HepG2 (cell line): ENCODE measurements around the gene RPRD2.

Experiments
- ARNTL ChIP-seq: sonication (generic); formaldehyde crosslinking; IDR thresholded peaks from 2 replicates; pipeline ENCODE4 v1.4.0; 2020; ENCODE audit warnings: mild to moderate bottlenecking, missing genetic modification reagents
- EED ChIP-seq: sonication (generic); formaldehyde crosslinking; IDR thresholded peaks from 2 replicates; pipeline ENCODE4 v1.5.0; 2020; ENCODE audit warnings: mild to moderate bottlenecking, missing genetic modification reagents
- KAT8 ChIP-seq: IDR thresholded peaks from 2 replicates; pipeline ENCODE4 v1.6.1; 2016; ENCODE audit warnings: missing genetic modification reagents, missing compliant biosample characterization
- NPAS2 ChIP-seq: sonication (generic); formaldehyde crosslinking; IDR thresholded peaks from 2 replicates; pipeline ENCODE4 v1.8.0; 2022; ENCODE audit warnings: mild to moderate bottlenecking, missing genetic modification reagents, borderline replicate concordance
- NR0B2 ChIP-seq: sonication (generic); formaldehyde crosslinking; IDR thresholded peaks from 2 replicates; pipeline ENCODE4 v1.4.0; 2020; ENCODE audit warnings: mild to moderate bottlenecking, missing genetic modification reagents
- PAXIP1 ChIP-seq: sonication (generic); formaldehyde crosslinking; conservative IDR thresholded peaks from 2 replicates; pipeline ENCODE4 v1.4.0; 2020; ENCODE audit warnings: mild to moderate bottlenecking, missing genetic modification reagents, moderate library complexity
- POLR2AphosphoS5 ChIP-seq: IDR thresholded peaks from 2 replicates; pipeline ENCODE4 v1.6.1; 2012; ENCODE audit warnings: low read depth, low read length
- REST ChIP-seq, 2 experiments: IDR thresholded peaks; 2 replicates each; pipeline ENCODE4 v1.6.1; 2011 to 2012; ENCODE audit warnings: low read length in 2 of 2, borderline replicate concordance in 1 of 2, low read depth in 1 of 2, mild to moderate bottlenecking in 1 of 2, moderate library complexity in 1 of 2
- SAP130 ChIP-seq: IDR thresholded peaks from 2 replicates; pipeline ENCODE4 v1.6.1; 2016; ENCODE audit warnings: low read depth
- YY1 ChIP-seq: IDR thresholded peaks from 2 replicates; pipeline ENCODE4 v1.6.1; 2011; ENCODE audit warnings: low read length, low read depth, moderate library complexity, mild to moderate bottlenecking; ENCODE audit not compliant: insufficient read depth, insufficient replicate concordance
- ZBTB21 ChIP-seq: sonication (generic); formaldehyde crosslinking; IDR thresholded peaks from 2 replicates; pipeline ENCODE4 v1.4.0; 2020; ENCODE audit warnings: missing genetic modification reagents
- ZNF329 ChIP-seq: sonication (generic); formaldehyde crosslinking; IDR thresholded peaks from 2 replicates; pipeline ENCODE4 v1.9.0; 2021; ENCODE audit warnings: low read depth, mild to moderate bottlenecking, missing genetic modification reagents
- ZNF441 ChIP-seq: sonication (generic); formaldehyde crosslinking; IDR thresholded peaks from 2 replicates; pipeline ENCODE4 v1.7.0; 2021; ENCODE audit warnings: missing genetic modification reagents, borderline replicate concordance
- ZSCAN5A ChIP-seq: sonication (generic); formaldehyde crosslinking; IDR thresholded peaks from 2 replicates; pipeline ENCODE4 v1.8.0; 2022; ENCODE audit warnings: mild to moderate bottlenecking, missing genetic modification reagents, borderline replicate concordance

DNA sequence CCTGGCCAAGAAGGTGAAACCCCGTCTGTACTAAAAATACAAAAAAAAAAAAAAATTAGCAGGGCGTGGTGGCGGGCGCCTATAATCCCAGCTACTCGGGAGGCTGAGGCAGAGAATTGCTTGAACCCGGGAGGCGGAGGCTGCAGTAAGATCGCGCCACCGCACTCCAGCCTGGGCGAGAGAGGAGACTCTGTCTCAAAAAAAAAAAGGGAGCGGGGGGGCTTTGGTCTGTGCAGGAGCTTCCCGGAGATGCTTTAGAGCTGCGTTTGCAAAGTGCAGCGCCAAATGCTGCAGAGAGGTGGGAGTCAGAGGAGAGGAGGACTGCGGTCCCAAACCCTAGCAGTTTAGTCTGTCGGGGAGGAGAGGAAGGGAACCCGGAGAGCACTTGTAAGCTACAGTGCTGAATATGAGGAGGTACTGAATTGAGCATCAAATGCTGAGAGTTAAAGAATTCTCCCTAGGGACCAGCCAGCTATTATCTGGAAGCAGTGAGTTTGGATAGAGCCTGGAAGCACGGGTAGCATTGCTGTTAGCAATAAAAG, 152.2 kb downstream of the RPRD2 start:
- no peak for TF ChIP-seq KAT8 (CRISPR knock-in tag)
- TF ChIP-seq ARNTL, result no peak
- TF ChIP-seq EED, result no peak
- TF ChIP-seq ZNF441 (CRISPR knock-in tag), result no peak
- TF ChIP-seq NPAS2 (CRISPR knock-in tag), result no peak
- TF ChIP-seq REST (IDR thresholded peaks at IDR 0.05; ENCODE audit: borderline replicate concordance in 1 of 2, low read depth in 1 of 2, low read length in 2 of 2), result no peak
- TF ChIP-seq SAP130 (CRISPR knock-in tag), result no peak
- TF ChIP-seq PAXIP1, result no peak
- no peak for TF ChIP-seq ZBTB21
- TF ChIP-seq NR0B2 (CRISPR knock-in tag), result no peak
- no peak for TF ChIP-seq POLR2AphosphoS5
- TF ChIP-seq ZNF329 (CRISPR knock-in tag), result no peak
- no peak for TF ChIP-seq YY1
- TF ChIP-seq ZSCAN5A (CRISPR knock-in tag), result no peak
